H7 (cell line): ENCODE results near the gene ZBED1. TPM values are rescaled to one million over a fixed set of nuclear protein-coding genes. Genes with fewer than 3 reads are reported as not detected.

ENCODE experiments used
- DNase-seq: peaks from one replicate; pipeline ENCODE4 v3.0.0; 2012
- H3K27me3 ChIP-seq: 2 replicates; pipeline ENCODE4 v1.6.0; 2011; ENCODE audit warnings: mild to moderate bottlenecking, low read length; ENCODE audit not compliant: control insufficient read depth, insufficient read depth
- H3K36me3 ChIP-seq: replicated peaks from 2 replicates; pipeline ENCODE4 v1.5.1; 2011; ENCODE audit warnings: low read length; ENCODE audit not compliant: control insufficient read depth, insufficient read depth
- H3K4me3 ChIP-seq: 2 replicates; pipeline ENCODE4 v1.5.1; 2011; ENCODE audit warnings: low read depth, mild to moderate bottlenecking, control low read depth, low read length, moderate library complexity; ENCODE audit not compliant: insufficient read depth
- total RNA-seq: library from RNA; depleted of rRNA; stranded (reverse); fragments of >200 nt; shearing (Covaris generic); gene quantifications from 2 replicates; pipeline ENCODE4 v1.2.3, GENCODE V29; 2014

Gene ZBED1
- total RNA-seq, 1 experiment from 2014 or later: 59.1 TPM

- H3K27me3 ChIP-seq: no peaks in the 10 kb centered on the region
- peaks cover 2% of the 10 kb centered on the region; the same call in 1 of the 2 replicates for H3K36me3 ChIP-seq
- DNase-seq: no peak
- H3K4me3 ChIP-seq: peak overlapping the region; percentile 19; the same call in 1 of the 2 replicates
These were observed 2.6 kb downstream of the ZBED1 start for GRCh38 chrX:2497961-2498780.

DNA sequence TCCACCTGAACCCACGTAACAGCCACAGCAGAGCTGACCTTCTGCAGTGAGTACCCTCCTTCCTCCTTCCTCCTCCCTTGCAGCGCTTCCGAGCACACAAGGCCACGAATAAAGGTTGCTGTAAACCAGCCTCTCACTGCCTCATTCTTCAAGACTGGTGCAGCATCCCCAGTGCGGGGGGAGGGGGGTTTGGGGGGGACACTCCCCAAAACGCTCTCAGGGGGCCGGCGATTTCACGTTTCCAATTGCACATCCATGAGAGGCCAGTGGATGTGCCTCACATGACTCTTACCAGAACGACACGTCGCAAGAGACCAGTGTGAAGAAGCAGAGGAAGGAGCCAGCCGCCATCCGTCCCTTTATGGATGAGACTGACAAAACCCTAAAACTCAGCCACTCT lies 5.2 kb downstream of the ZBED1 start:
- Histone ChIP-seq H3K4me3 (no peak overlapping the region), H3K27me3 (no peaks in the 10 kb centered on the region), H3K36me3 (peaks cover 2% of the 10 kb centered on the region; the same call in 1 of the 2 replicates)
- DNase-seq: no peak

DNA sequence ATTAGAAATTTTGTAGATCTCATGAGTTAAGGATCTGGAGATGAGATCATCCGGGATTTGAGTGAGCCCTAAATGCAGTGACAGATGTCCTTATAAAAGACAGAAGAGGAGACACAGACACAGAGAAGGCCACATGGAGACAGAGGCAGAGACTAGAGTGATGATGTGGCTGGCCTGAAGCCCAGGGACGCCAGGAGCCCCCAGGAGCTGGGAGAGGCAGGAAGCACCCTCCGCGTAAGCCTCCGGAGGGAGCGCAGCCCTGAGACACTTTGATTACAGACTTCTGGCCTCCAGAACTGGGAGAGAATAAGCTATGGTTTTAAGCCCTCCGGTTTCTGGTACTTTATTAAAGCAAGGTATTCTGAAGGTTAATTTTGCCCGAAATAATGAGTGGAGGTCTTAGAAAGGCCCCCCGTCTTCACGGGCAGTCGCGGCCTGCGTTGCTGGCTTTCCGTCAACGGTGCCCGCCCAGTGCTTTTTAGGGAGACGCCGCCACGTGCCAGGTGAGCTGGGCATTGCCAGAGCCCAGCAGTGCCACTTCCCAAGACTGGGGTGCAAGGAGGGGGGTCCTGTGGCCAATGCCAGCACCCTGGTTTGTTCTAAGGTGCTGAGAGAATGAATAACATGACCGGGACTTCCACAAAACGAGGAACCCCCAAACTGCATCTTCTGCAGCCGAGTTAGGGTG lies 8.1 kb downstream of the ZBED1 start:
- no peak for DNase-seq
- H3K27me3 ChIP-seq: no peaks in the 10 kb centered on the region
- H3K4me3 ChIP-seq: no peak overlapping the region
- peaks cover 14% of the 10 kb centered on the region for H3K36me3 ChIP-seq

GRCh38 chrX:2490634-2491033 lies 10.1 kb downstream of the ZBED1 start:
- Histone ChIP-seq H3K27me3 (no peaks in the 10 kb centered on the region), H3K36me3 (peaks cover 17% of the 10 kb centered on the region), H3K4me3 (no peak overlapping the region)
- DNase-seq: no peak

- Histone ChIP-seq H3K4me3 (no peak overlapping the region), H3K36me3 (peaks cover 15% of the 10 kb centered on the region), H3K27me3 (no peaks in the 10 kb centered on the region)
- no peak for DNase-seq
These were observed 11.0 kb downstream of the ZBED1 start for GRCh38 chrX:2489446-2490445.

DNA sequence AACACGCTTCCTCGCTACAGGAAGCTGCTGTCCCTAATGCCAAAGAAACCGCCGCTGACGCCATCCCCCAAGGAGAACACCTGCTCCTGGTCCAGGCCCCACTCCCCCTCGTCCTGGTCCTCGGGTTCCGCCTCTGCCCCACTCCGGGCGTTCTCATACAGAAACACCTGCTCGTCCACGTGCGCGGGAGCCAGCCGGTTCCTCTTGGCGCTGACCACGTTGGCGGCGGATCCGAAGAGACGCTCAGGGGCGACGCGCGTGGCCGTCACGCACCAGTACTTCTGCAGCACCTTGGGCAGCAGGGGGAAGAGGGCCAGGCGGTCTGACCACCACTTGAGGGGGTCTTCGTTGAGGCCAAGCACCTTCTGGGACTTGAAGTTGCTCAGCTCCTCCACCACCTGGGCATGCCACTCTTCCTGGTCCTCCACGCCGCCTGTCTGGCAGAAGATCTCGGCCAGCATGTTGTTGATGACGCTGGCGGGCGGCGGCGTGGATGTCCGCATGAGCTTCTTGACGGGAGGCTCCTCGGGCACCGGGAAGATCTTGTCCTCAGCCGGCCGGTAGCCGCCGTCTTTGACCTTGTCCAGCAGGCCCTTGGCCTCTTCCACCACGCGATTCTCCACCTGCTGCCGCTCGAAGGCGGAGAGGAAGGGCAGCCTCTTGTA lies 12.0 kb downstream of the ZBED1 start:
- peak; percentile 30 for DNase-seq
- Histone ChIP-seq H3K27me3 (no peaks in the 10 kb centered on the region), H3K4me3 (no peak overlapping the region), H3K36me3 (peaks cover 15% of the 10 kb centered on the region)

DNA sequence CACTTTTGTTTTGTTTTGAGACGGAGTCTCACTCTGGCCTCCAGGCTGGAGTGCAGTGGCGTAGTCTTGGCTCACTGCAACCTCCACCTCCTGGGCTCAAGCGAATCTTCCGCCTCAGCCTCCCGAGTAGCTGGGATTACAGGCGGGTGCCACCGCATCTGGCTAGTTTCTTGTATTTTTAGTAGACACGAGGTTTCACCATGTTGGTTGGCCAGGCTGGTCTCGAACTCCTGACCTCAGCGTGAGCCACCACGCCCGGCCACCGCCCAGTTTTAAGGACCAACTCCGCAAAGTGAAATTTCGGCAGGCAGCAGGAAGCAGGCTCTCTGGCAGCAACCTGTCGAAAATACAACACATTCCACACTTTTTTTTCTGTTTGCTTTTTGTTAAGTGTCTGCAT lies 13.4 kb downstream of the ZBED1 start:
- Histone ChIP-seq H3K36me3 (peaks cover 15% of the 10 kb centered on the region), H3K27me3 (no peaks in the 10 kb centered on the region), H3K4me3 (no peak overlapping the region)
- DNase-seq: no peak

DNA sequence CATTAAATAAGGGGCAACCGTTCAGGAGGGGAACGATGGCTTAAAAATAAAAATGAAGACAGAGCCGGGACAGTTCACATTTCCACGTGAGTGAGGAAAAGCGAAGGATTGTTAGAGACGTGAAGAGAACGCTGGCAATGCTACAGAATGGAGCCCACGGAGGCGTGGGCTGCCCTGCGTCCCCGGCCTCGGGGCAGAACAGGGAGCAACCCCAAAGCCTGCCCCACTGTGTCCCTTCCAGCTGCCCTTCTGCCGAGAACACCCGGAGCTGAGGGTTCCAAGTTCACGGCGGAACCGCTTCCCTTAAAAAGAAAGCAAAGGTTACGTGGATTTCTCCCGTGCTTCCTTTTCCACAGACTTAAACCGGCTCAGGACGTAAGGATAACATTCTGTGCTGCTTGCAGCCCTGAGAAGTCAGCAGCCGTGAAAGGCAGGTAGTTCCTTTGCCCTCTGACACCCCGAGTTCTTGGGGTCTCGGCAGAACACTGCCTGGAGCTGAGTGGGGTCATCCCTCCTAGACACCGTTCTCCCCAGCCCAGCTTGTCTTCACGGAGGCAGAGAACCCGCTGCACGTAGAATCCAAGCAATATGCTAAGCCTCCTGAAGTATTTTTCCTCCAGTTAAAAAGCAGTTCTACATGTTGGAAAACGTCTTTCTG lies 14.2 kb downstream of the ZBED1 start:
- DNase-seq: peak; percentile 33
- Histone ChIP-seq H3K27me3 (no peaks in the 10 kb centered on the region), H3K4me3 (no peak overlapping the region), H3K36me3 (peaks cover 15% of the 10 kb centered on the region)

DNA sequence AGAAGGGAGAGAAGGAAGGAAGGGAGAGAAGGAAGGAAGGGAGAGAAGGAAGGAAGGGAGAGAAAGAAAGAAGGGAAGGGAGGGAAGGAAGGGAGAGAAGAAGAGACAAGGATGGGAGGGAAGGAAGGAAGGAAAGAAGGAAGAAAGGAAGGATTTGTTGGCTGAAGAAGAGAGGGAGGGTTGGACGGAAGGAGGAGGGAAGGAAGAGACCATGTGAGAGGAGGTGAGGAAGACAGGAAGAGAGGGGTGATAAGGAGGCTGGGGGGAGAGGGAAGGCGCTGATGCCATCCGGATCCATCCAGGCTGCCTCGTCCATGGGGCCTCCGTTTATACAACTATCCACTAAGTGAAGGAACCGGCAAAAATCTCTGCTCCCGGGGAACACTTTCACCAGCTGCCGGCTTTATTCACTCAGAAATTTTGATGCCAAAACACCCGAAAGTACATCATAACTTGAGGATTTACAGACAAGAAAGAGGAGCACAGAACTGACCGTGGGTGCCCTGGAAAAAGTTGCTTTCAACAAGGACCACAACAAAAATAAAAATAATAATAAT lies 14.9 kb downstream of the ZBED1 start:
- no peaks in the 10 kb centered on the region for H3K27me3 ChIP-seq
- H3K4me3 ChIP-seq: no peak overlapping the region
- DNase-seq: peak; percentile 43
- H3K36me3 ChIP-seq: peaks cover 15% of the 10 kb centered on the region

DNA sequence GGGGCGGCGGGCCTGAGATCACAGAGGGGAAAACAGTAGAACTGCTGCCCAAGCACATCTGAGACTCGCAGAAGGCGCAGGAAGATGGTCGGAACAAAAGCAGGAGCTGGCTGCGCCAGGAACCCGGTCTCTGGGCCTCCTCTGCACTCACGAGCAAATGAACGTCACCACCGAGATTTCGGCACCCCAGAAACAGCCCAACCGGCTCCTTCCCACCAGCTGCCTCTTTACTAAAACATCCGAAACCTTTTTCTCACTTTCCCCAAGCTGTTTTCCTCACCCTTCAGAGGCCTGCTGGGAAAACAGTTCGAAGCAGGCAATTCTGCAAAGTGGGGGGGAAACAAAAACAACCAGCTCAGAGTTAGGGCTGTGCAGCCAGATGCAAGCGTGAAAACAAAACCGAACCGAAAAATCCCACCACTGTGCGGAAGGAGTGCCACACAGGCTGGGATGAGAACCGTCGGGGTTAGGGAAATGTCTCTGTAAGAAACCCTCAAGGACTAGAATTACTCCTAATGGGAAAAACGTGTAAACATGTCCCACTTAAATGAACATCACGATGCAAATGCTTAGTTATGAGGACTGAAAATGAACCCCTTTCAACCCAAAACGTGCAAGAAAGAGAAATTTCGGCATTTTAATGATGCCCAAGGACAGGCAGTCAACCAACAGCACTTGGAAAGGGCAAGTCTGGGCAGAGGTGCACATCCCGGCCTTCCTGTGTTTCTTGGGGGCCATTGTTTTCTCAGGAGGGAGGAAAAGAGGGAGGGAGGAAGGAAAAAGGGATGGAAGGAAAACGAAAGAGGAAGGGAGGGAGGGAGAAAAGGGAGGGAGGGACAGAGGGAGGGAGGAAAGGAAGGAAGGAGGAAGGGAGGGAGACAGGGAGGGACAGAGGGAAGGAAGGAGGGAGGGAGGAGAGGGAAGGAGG lies 15.8 kb downstream of the ZBED1 start:
- H3K36me3 ChIP-seq: peaks cover 13% of the 10 kb centered on the region
- H3K27me3 ChIP-seq: no peaks in the 10 kb centered on the region
- H3K4me3 ChIP-seq: no peak overlapping the region; the same call in 1 of the 2 replicates
- peak; percentile 39 for DNase-seq

- Histone ChIP-seq H3K27me3 (no peaks in the 10 kb centered on the region), H3K36me3 (peaks cover 10% of the 10 kb centered on the region), H3K4me3 (no peak overlapping the region)
- no peak for DNase-seq
These were observed 16.5 kb downstream of the ZBED1 start for GRCh38 chrX:2484256-2484655.

- H3K4me3 ChIP-seq: no peak overlapping the region
- no peaks in the 10 kb centered on the region for H3K27me3 ChIP-seq
- no peak for DNase-seq
- peaks cover 8% of the 10 kb centered on the region for H3K36me3 ChIP-seq
These were observed 17.2 kb downstream of the ZBED1 start for GRCh38 chrX:2483398-2484060.
